Effector CD8-positive, alpha-beta T cell (primary cell): ENCODE measurements around the gene ZNF385D.

ENCODE experiments used
- DNase-seq: peaks from one replicate; lab custom pipeline; 2025; lab: John Stamatoyannopoulos, UW

ZNF385D gene

DNA sequence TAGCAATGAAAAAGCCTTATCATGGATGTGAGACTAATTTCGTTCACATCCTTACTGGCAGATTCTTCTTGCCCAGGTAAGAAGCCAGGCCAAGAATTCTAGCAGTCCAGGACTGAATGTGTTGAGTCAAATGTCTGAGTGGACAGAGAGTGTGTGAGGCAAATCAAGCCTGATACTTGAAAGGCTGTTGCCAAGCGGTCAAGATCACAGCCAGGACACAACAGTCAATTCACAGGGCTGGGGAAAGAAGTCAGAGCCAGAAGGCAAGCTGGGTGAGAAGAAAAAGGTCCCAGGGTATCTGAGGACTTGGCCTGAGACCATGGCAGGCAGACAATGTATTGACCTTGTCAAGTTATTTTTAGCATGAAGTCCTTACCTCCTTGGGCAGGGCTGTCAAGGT, 301.3 kb downstream of the ZNF385D start:
- DNase-seq = no peak

DNA sequence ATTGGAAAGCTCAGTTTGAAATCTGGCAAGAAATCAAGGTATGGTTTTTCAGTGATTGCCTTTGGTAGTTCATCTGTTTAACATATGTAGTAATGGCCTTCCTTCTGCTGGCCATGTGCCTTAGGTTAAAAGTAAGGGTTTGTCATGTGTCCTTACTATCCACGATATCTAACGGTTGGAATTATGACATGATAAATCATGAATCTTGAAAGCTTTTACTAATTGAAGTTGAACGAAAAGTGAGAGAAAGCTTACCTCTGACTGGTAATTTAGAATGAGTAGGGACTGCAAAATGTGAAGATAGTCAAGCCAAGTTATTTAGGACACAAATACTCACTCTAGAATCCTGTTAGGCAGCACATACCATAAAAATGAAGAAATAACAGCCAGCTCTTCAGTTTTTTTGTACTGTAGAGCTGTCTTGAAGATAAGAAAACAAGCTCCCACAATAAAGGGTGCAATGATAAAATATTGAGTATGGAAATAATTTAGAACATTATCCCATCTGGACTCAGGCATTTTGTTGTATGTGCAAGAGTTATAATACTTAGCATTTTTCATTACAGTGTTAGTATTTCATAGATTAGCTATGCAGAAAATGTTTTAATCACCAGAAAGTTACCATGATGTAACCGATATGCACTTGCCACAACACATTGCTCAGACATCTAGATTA, 303.4 kb downstream of the ZNF385D start:
- DNase-seq = no peak

DNA sequence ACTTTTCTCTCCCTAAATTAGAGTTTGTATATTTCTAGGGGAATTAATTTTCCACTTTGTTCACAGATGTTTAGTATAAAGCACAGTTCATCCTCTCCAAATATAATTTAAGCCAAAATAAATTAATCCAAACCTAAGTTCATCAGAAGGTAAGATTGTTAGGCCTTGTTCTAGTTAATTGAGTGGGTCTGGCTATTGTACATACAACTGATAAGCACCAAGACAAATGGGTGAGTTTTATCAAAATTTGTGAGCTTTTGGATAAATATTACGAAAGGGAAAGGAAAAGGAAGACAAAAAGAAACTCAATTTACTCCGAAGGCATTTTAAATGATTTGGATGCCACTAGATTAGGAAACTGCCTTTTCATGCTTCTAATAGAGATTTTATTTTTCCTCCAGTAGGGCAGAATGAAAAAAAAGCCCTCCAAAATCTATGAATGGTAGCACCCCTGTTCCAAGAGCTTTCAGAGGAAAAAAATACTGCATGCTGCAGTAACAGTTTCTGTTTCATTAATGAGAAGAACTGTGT, 304.0 kb downstream of the ZNF385D start:
- DNase-seq = no peak

DNA sequence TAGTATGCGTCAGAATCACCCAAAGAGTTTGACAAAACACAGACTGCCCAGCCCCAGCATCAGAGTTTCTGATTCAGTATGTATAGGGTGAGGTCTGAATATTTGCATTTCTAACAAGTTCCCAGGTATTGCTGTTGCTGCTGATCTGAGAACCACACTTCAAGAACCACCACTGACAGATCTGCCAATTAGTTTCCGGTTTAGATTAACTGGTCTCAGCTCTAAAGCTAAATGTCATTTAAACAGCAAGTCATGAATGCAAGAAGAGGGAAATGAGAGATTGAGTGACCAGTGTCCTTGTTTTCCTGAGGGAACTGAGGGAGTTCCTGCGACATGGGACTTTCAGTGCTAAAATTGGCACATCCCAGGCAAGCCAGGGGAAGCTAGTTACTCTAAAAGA, 305.0 kb downstream of the ZNF385D start:
- no peak for DNase-seq

DNA sequence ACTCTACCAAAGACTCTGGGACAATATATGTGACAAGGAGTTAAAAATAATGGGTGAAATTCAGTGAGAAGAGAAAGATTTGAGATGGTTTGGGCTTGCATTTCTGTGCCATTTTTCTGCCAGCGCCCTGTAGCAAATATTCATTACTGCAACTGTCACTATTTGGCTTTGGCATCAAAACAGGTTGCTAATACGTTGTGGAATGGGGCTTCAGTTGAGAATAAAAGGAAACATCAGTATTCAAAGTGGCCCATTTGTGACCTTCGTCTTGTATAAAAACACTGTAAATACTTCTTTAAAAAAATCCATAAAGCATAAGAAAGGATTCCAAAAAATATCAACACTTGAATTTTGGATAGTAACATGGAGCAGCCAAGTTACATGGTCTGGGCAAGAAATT, 309.2 kb downstream of the ZNF385D start:
- no peak for DNase-seq

DNA sequence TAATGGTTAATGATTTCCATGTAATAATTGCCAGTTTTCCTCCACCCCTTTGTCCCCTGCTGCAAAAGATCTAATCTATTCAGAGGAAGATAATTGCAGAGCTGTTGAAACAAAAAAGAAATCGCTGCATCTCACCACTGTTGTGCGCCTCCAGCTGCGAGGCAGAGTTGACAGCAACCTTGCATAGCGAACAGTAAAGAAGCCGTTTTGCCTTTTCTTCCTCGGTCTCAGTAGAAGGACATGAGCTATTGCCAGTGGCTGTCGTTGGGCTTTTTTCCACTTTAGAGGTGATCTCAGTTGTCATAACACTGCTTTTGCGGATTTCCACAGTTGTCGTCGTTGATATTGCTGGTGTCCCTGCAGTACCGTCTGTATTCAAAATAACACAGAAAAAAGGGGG, 314.2 kb downstream of the ZNF385D start:
- no peak for DNase-seq

DNA sequence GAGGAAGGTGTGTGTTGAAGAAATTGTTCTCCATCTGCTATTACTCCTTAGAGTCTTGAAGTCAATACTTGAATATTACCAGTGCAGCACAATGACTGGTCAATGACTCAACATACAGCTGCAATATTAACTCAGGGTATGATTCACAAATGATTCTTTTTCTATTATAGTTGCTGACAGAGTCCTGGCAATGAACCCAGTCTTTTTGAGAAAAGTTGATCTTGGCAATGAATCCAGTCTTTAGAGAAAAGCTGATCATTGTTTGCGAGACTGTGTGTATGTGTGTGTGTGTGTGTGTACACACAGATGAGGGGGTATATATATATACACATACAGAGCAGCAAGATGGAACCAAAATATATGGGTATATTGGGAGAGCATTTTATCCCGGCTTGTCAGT, 315.1 kb downstream of the ZNF385D start:
- DNase-seq = no peak

DNA sequence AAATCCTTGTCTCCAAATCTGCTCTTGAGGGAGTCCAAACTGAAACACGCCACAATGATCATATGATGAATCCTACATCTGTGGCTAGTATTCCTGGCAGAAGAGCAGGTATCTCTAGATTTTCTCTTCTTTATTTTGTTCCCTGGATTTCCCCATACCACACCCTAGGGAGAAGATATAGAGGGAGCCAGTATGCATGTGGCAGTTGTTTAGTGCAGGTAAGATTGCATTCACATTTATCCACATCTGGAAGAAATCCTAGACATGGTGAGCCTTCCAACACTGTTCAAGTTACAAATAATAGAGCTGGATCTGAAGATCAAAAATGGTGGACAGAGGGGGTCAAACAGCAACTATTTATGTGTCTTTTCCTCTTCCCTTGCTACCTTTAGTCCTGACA, 316.7 kb downstream of the ZNF385D start:
- DNase-seq = no peak

DNA sequence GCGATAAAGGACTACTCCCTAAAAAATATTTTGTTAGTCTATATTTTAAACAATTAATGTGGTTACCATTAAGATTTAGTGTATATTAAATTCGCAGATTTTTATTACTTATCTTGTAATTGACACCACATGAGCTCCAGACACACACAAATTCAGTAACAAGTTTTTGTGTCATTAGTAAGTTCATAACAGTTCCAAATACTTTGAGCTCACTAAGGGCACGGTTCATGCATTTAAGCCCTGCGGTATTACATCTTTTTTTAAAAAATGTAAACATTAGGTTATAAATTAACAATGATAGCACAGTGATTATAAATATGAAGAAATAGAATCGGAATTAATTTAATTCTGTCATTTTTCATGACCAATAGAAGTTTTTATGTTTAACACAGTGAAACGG, 317.3 kb downstream of the ZNF385D start:
- DNase-seq = no peak

DNA sequence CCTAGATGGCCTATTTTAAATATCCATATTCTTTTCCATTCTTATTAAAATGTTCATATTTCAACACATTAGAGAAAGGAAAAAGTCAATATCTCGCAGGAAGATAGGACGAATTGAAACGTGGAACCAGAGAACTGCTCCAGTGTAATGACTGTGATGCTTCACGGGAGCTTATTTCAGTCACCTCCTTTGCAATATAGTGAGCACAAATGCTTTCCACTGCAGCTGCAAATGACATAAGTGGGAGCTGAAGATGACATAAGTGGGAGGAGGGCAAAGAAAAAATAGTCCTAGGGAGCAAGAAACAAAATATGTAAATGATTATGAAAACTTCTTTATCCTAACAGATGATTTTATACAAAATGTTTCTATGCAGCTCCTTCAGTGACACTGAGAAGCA, 324.1 kb downstream of the ZNF385D start:
- no peak for DNase-seq

DNA sequence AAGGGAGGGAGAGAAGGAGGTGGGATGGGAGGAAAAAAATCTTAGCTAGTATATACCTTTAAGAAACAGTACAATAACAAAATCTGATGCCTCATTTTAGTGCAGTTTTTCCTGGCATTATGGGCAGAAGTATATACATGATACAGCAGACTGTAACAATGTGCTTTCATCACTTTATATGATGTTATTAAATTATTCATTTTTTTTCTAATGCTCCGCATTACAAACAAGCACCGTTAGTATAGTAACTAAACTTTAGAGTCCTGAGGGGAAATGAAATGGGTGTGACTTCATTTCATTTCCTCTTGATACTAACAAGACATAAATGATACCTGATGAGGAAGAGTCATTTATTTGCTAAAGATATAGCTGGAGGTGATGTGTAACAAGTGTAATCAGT, 325.3 kb downstream of the ZNF385D start:
- DNase-seq = no peak

DNA sequence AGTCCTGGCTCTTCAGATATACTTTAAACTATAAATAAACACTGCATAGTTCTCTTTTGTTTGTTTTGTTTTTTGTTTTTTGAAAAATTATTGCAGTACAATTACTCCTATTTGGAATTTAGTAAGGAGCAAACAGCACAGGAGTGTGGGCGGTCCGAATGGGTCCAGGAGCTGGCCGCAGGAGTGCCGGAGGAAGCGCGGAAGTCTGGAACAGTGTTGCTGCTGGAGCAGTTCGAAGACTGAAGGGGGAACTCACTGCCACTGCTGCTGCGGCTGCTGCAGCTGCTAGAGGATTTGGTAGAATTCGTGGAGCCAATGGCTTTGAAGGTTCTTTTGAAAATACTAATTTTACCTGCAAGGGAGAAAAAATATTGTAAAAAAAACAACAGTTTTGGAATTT, 329.9 kb downstream of the ZNF385D start:
- no peak for DNase-seq

DNA sequence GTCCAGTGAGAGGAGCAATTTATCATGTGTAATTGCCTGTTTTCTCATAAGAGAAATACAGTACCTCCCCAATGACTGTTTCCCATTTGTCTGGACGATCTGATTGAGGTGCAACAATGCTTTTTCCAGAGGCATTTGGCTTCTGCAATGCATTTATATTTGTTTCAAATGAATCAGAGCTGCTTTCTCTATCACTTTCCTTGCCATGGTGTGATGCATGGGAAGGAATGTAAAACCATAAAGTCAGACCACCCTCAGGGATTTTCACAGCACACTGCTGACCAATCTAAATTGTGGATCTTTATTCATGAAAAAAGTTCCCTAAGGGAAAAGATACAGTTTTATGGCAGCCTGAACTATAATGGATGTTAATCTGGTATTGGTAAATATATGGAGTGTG, 333.0 kb downstream of the ZNF385D start:
- DNase-seq = no peak

DNA sequence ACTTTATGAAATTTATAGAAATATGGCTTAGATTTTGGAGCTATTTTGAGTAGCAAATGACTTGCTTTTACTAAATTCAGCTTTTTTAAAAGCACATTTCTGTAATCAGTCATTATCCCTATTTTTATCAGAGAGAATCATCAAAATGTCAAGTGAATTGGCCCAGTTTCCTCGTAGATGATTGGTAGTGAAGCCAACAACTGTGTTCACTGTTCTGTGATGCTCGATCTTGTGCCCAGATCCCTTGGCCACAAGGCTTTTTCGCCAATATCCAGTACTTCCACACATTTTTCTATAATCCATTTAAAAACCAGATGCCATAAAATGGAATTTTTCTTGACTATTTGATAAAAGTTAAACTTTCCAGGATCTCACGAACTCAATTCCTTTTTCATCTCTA, 336.5 kb downstream of the ZNF385D start:
- no peak for DNase-seq

DNA sequence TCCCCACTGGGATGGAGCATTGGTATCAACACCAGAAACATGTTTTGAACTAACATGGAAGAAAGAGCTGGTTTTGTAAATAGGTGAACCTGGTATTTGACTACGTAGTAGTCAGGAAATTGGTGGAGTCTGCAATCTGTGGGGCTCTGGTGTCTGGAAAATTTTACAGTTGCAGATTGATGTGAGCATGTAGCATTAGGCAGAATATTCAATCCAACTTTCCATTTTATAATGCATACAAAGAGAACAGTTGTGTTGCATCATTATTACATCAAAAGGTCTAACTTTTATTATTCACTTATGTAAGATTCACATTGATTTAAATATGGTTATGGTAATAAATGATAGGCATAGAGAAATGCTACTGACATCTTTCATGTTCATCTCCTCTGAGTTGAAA, 340.0 kb downstream of the ZNF385D start:
- DNase-seq = no peak

DNA sequence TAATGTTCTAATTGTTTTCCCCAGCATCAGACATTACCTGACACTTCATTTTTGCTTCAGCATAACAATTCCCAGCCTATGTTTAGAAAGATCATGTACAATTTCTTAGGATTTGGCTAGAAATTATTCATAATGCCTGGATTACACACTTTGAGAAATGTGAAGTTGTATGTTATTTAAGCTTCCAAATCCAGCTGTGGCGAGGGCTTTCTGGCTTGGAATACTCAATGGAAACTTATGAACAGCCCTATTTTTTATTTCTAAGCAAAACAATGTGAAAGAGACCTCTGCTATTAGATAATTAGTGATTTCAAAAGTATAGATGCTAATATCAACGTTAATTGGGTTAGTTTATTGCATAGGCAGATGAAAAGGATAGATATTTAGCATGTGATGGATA, 341.6 kb downstream of the ZNF385D start:
- no peak for DNase-seq

DNA sequence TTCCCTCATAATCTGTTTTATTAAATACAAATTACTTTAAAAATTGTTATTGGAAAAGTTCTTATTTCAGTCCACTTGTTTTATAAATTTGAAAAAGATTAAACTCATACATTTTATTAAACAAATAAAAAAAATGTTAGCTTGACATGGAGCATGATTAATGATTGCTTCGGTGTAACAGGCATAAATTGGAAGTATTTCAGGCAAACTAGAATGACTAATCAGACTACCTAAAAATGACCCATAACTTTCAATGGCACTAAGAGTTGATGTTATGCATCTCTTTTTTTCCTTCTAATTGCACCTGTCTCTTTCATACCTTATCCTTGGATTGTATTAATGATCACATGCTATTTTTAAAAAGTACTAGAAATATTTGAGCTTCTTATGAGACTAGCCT, 343.3 kb downstream of the ZNF385D start:
- DNase-seq = no peak

DNA sequence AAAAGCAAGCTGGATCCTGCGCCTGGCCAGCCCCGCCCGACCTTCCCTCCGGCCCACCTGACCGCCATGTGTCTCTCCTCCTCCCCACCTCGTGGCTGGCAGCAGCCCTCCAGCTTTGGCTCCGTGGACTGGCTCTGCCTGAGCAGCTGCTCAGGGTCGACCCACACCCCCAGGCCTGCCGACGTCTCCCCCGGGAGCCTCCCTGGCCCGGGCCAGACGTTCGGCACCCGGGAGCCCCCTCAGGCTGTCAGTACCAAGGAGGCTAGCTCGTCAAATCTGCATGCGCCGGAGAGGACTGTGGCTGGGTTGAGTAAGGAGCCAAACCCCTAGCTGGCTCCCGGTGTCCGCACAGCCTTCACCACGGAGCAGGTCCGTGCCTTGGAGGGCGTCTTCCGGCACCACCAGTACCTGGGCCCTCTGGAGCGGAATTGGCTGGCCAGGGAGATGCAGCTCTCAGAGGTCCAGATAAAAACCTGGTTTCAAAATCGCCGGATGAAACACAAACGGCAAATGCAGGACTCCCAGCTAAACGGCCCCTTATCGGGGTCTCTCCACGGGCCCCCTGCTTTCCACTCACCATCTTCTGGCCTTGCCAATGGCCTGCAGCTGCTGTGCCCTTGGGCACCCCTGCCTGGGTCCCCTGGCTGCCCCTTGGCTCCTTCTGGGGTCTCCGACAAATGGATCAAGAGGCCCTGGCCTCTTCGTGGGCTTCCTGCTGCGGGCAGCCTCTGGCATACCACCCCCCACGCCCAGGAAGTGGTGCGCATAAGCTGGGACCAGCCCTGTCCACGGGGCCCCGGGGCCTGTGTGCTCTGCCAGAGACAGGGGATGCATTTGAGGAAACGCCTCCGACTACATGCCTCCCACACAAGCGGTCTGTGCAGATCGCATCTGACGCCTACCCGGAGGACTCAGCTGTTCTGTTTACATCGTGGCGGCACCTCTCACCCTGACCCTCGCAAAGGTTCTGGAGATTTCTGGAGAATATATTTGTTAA, 345.0 kb downstream of the ZNF385D start:
- no peak for DNase-seq

DNA sequence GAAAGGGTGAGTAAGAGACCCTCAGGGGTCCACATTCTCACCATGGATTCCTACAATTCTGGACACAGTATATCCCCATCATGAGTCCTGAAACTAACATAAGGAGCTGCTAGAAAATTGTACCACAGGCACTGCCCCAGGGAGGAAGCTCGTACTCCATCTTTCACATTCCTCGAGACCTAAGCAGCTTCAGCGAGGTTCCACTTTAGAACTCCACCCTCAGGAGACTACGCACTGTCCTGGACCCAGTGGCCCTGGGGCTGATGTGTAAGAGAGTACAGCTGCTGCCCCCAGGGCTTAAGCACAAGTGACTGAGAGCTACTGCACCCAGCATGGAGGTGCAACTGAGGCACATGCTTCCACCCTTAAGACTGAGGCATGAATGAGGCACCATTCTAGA, 352.5 kb downstream of the ZNF385D start:
- DNase-seq = no peak

DNA sequence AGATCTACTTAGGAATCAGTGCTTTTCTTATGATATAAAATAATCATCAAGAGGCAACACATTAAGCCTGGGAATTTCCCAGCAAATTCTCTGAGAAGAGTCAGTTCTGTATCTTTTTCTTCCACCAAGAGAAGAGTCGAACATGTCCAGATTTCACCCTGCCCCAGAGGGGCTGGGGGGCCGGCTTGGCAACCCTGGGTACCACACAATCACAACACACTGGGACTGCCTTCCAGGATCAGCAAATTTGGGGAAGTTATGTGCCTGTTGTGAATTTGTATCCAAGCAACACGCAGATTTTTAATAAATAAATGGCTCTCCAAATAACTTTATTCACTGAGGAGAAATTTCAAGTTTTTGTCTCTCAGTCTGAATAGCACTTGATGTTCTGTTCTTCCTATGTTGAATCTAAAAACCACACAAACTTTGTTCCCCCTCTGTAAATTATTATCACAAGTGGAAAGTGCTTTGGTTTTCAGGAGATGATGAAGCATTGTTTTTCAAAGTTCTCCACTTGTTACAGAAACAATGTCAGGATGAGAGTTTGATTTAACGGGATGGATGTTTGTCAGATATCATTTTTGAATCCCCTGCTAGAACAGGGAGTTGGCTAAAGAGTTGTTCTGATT, 357.2 kb downstream of the ZNF385D start:
- no peak for DNase-seq

DNA sequence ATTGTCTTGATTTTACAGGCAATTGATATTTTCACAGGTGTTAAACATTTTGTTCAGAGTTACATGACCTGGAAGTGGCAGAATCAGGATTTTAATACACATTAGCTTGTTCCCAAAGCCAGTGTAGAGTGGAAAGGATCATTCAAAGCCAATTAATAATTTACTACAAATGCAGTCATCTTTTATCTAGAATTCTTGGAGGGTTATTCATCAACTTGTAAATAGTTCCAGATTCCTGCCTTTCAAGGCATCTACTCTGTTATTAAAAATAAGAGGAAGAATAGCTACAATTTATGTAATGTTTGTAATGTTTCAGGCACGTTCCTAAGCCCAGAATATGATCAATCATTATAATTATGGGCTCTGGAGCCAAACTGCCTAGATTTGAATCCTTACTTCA, 358.5 kb downstream of the ZNF385D start:
- no peak for DNase-seq

DNA sequence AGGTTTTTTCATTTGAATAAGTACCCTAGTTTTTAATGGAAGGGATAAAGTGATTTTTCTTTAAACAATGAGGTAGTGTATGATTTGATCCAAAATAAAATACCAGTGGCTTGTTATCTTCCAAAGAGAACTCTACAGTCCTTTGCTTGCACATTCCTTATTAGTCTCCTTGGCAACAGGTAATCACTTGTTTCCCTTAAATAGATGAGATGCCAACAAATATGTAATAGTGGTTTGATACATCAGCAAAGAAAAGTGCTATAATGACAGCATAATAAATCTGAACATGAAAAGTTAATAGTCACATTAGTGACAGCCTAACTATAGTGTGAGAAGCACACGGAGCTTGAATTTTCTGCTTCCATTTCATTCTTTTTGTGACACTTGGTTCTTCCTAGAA, 360.2 kb downstream of the ZNF385D start:
- DNase-seq = no peak

DNA sequence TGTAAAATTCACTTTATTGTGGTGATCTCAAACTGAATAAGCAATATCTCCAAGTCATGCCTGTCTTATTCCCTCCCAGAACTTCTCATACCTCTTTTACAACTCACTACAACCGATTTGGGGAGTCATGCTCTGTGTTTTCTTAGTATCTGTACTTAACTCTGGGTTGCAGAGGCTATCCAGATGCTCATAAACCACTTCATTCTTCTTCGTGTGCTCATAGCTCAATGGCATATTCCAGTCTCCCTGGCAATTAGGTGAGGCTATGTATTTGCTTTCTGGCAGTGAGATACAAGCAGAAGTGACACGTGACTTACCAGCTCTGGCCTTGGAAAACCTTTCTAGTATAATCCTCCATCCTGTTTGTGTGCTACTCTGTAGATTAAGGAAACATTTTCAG, 360.9 kb downstream of the ZNF385D start:
- DNase-seq = no peak
